Fibroblast of skin of right quadriceps (primary cell): ENCODE data around the gene PLCZ1.
"Not testable (repeated sequence)": the region's sequence is repeated elsewhere in the genome, so short reads cannot be mapped to it uniquely, and the experiment has no call there.

ENCODE experiments used
- DNase-seq: peaks from one replicate; pipeline ENCODE4 v3.0.0-alpha.2; 2013

The PLCZ1 gene, protein sequence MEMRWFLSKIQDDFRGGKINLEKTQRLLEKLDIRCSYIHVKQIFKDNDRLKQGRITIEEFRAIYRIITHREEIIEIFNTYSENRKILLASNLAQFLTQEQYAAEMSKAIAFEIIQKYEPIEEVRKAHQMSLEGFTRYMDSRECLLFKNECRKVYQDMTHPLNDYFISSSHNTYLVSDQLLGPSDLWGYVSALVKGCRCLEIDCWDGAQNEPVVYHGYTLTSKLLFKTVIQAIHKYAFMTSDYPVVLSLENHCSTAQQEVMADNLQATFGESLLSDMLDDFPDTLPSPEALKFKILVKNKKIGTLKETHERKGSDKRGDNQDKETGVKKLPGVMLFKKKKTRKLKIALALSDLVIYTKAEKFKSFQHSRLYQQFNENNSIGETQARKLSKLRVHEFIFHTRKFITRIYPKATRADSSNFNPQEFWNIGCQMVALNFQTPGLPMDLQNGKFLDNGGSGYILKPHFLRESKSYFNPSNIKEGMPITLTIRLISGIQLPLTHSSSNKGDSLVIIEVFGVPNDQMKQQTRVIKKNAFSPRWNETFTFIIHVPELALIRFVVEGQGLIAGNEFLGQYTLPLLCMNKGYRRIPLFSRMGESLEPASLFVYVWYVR

DNA sequence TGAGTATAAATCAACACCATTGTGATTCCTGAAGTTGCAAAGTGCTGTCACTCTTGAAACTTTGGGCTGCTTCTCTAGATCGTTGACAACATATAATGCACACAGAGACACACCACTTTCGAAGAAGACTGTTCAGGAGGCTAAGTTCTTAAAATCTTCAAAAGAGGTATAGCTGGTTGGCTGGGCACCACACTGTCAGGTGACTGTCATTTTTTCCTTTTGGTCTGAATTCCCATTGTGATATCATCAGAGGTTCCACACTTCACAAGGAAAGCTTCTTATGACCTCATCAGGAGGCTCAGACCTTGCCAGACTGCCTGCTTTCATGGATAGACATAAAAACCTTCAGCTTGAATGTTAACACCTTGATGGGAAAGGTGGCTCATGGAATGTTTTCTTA lies at the start of gene PLCZ1, which contains the start of gene CAPZA3:
PLCZ1 (minus strand) TSS at position 194 of the 400 bp plus-strand sequence. CDS start 641 bp downstream, outside the sequence.
CAPZA3 (plus strand) TSS at position 301 of the 400 bp plus-strand sequence. CDS start 150 bp downstream, outside the sequence.
- no peak for DNase-seq

GRCh38 chr12:18785465-18785864 lies 47.7 kb upstream of the PLCZ1 start:
- DNase-seq: not testable (repeated sequence)

DNA sequence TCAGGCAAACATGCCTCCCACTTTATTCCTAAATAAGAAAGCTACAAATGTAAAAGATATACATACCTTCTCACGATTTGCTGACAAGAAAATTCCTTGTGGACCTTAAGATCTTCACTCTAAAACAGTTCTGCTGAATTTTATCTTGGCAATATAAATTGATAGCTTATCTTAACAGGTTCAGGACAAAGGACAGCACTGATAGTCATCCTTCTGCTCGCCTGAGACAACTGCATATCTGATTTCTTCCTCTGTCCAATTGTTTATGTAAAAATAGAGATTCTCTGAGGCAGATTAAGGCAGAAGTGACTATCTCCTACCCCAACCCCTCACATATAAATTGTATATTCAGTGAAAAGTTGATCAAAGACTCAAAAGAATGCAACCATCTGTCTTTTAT lies 45.0 kb upstream of the PLCZ1 start:
- DNase-seq: no peak

DNA sequence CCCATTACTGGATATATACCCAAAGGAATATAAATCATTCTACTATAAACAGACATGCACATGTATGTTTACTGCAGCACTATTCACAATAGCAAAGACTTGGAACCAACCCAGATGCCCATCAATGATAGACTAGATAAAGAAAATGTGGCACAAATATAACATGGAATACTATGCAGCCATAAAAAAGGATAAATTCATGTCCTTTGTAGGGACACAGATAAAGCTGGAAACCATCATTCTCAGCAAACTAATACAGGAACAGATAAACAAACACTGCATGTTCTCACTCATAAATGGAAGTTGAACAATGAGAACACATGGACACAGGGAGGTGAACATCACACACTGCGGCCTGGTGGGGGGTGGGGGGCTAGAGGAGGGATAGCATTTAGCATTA lies 28.7 kb upstream of the PLCZ1 start:
- DNase-seq: not testable (repeated sequence)

DNA sequence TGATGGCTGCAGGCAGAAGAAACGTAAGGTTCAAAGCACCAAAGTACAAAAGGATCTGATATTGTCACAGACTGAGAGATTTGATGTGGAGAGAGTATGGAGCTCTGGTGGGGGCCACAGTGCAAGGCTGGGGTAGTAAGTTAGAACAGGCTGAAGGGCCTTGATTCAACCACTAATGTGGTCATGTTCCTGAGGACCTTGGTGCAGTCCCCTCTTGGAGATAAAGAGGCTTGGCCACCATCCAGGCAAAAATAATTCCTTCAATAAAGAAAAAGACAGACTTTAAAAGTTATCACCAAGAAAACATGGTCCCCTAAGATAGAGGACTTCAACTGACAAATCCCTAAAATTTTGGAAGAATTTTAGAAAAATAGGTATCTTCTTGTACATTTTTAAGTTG lies 17.5 kb upstream of the PLCZ1 start:
- no peak for DNase-seq

DNA sequence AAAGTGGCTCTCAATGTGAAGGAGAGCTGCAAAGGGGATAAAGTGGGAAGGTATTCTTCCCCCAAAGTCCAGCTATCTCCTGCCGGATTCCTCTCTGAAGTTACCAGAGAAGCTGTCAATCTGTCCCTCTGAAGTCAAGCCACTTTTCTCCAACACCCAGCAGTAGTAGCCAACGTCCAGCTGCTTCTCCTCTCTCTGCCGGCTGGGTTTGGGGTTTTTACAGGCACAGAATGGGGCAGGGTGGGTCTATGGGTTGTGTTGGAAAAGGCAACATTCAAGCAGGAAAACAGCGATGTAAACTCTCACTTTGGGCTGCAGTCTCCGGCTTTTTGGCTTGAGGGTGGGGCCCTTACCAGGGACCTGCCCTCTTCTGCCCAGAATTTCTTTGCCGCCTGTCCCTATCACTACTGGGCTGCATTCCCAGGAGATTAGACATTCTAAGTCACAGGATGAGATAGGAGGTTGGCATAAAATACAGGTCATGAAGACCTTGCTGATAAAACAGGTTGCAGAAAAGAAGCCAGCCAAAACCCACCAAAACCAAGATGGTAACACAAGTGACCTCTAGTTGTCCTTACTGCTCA lies 16.4 kb upstream of the PLCZ1 start:
- DNase-seq: no peak

- no peak for DNase-seq
Measured at GRCh38 chr12:18753481-18754123, 15.8 kb upstream of the PLCZ1 start.

DNA sequence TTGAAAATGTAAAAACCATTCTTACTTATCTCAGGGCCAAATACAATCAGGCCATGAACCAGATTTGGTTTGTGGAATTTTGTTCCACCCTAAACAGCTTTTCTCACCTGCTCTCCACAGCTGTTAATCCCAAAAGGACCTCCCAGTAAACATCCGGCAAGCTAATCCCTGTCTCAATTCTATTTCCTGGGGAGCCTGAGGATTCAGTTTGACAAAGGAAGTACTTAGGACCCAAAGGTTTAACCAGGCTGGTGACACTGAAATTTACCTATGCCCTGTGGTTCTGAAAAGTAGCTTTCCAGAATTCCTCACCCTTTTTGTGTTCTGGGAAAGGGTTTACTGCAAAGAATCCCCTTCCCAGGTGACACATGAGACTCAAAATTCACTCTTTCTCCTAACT lies 15.1 kb upstream of the PLCZ1 start:
- DNase-seq: no peak

GRCh38 chr12:18752280-18752920 lies 14.6 kb upstream of the PLCZ1 start:
- DNase-seq: peak; percentile 99

DNA sequence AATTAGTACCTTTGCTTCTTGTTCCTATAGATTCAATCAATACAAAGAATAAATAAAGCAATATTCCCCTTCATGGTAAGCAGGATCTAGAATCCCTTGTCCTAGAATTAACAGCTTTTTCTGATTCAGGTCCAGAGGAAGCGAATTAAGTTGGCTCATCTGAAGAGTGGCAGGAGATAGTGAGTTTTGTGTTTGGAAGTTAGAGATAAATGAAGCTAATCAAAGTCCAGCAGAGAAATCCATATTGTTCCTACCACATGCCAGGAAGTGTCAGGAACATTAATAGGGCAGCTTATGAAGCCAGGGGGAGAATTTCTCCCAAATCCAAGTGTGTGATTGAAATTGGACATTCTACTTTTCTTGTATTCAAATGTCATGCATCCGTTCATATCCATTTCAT lies 14.1 kb upstream of the PLCZ1 start:
- DNase-seq: no peak

DNA sequence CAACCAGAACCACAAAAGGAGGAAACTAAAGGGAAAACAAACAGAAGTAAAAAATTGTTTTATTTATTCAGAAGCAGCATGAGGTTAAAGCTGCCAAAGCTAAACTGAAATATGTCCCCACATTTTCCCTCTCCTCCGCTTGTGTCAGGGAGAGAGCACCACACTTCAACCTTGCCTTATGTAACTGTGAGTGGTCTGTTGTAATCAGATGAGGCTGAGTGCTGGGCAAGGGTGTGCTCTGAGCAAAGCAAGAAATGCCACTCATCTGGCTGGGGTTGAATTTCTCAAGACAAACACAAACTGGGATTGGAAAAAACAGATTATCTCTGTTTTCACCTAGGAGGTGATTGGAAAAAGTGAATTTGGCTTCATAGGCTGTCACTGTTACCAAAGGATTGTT lies 12.3 kb upstream of the PLCZ1 start:
- DNase-seq: peak; percentile 37

GRCh38 chr12:18749386-18749957 lies 11.7 kb upstream of the PLCZ1 start:
- peak; percentile 78 for DNase-seq

GRCh38 chr12:18747895-18748294 lies 10.1 kb upstream of the PLCZ1 start:
- DNase-seq: peak; percentile 98

- DNase-seq: no peak
Measured at GRCh38 chr12:18731156-18731555, 6.7 kb downstream of the PLCZ1 start.

DNA sequence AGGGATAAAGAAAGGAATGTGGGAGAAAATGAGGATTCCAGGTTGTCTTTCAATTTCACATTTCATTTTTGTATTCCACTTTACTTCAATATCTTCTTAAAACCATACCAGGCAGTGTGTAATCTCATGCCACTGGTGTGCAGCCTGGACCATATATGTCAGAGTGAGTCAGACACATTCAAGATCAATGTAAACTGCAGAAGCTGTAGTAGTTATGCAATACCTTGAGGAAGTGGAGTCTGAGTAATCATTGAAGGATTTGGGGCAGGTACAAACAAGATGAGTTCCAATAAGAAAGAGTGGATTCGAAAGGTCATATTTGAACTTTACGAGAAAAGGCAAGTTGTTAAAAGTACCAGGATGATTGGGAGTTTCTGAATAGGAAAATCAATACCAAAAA lies 14.1 kb downstream of the PLCZ1 start:
- peak; percentile 84 for DNase-seq

GRCh38 chr12:18721452-18721851 lies 16.4 kb downstream of the PLCZ1 start:
- DNase-seq: no peak

DNA sequence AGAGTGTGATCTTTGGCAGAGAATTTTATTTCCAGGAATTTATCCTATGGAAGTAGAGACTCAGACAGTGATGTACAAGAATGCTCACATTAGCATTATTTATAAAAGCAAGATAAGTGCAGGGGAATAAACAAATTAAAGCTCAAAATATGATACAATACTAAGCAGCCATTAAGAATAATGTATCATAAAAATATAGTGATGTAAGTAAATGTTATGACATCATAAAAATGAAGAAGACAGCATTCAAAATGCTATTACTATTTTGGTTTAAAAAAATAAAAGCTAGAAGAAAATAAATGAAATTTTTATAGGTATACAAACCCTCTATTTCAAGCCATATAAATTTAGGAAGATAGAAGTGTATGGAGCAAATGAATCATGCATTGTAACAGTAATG lies 17.1 kb downstream of the PLCZ1 start:
- no peak for DNase-seq

- peak; percentile 65 for DNase-seq
Measured at GRCh38 chr12:18719922-18720510, 17.8 kb downstream of the PLCZ1 start.

GRCh38 chr12:18718462-18718861 lies 19.4 kb downstream of the PLCZ1 start:
- no peak for DNase-seq

GRCh38 chr12:18716236-18716635 lies 21.6 kb downstream of the PLCZ1 start:
- no peak for DNase-seq

GRCh38 chr12:18706798-18707197 lies 31.0 kb downstream of the PLCZ1 start:
- no peak for DNase-seq

DNA sequence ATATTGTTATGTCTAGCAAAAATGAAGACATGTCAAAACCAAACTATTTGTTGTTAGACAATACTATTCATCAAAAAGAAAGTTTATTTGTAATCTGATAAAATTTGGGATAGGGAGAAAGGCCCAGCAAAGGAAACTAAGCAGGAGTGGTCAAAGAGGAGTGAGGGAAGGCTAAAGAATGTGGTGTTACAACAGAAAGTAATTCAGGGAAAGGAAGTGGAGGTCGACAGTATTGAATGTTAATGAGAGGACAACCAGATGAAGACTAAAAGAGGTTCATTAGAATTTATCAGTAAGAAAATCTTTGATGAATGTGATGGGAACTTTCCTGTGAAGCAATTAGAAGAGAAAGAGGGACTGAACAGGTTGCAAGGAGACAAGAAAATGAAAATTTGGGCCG lies 33.9 kb downstream of the PLCZ1 start:
- no peak for DNase-seq
